Inflammatory macrophage treated with lipopolysaccharide for 1 hour (primary cell): ENCODE results near the gene FAM118A.
"Not testable (repeated sequence)": the region's sequence is repeated elsewhere in the genome, so short reads cannot be mapped to it uniquely, and the experiment has no call there.

Experiments used
- DNase-seq, 2 donors: peaks; one replicate each; pipeline ENCODE4 v3.0.0-alpha.2; 2020 to 2022

FAM118A gene

GRCh38 chr22:45310331-45310976 is 720 bp downstream of the FAM118A start:
- DNase-seq: no peak

GRCh38 chr22:45310977-45311531 is 1.3 kb downstream of the FAM118A start:
- DNase-seq: no peak

- DNase-seq: no peak
Measured at GRCh38 chr22:45312415-45312814, 2.7 kb downstream of the FAM118A start.

- DNase-seq: no peak
Measured at GRCh38 chr22:45312856-45313255, 3.1 kb downstream of the FAM118A start.

GRCh38 chr22:45314054-45314721 is 4.5 kb downstream of the FAM118A start:
- no peak for DNase-seq

- DNase-seq: no peak
Measured at GRCh38 chr22:45314786-45315185, 5.1 kb downstream of the FAM118A start.

- DNase-seq: no peak
Measured at GRCh38 chr22:45316796-45317526, 7.2 kb downstream of the FAM118A start.

GRCh38 chr22:45317551-45318167 is 7.9 kb downstream of the FAM118A start:
- DNase-seq: no peak

GRCh38 chr22:45318168-45318557 is 8.4 kb downstream of the FAM118A start:
- peak; percentile 74 to 87 for DNase-seq

GRCh38 chr22:45318558-45319323 is 9.0 kb downstream of the FAM118A start:
- DNase-seq: peak in 1 of 2 donors; percentile 52

GRCh38 chr22:45319324-45319685 is 9.6 kb downstream of the FAM118A start:
- DNase-seq: no peak

- no peak for DNase-seq
Measured at GRCh38 chr22:45320357-45320976, 10.7 kb downstream of the FAM118A start.

GRCh38 chr22:45321827-45322226 is 12.1 kb downstream of the FAM118A start:
- DNase-seq: no peak

- DNase-seq: no peak
Measured at GRCh38 chr22:45322873-45323525, 13.3 kb downstream of the FAM118A start.

- DNase-seq: no peak
Measured at GRCh38 chr22:45323695-45324094, 14.0 kb downstream of the FAM118A start.

GRCh38 chr22:45324311-45324711 is 14.6 kb downstream of the FAM118A start:
- no peak for DNase-seq

- DNase-seq: not testable (repeated sequence)
Measured at GRCh38 chr22:45328261-45328660, 18.5 kb downstream of the FAM118A start.

- peak; percentile 52 to 78 for DNase-seq
Measured at GRCh38 chr22:45328822-45329529, 19.2 kb downstream of the FAM118A start.

GRCh38 chr22:45329530-45329936 is 19.8 kb downstream of the FAM118A start:
- DNase-seq: no peak

- DNase-seq: no peak
Measured at GRCh38 chr22:45330548-45330947, 20.8 kb downstream of the FAM118A start.

- no peak for DNase-seq
Measured at GRCh38 chr22:45331486-45331885, 21.8 kb downstream of the FAM118A start.
